Tibial nerve (tissue), 4 donors: ENCODE results near the gene STRIT1.

Experiments used
- EP300 ChIP-seq, 2 donors: sonication (generic); formaldehyde crosslinking; IDR thresholded peaks; one replicate each; pipeline ENCODE4 v1.6.1; 2017; ENCODE audit warnings: antibody characterized with exemption in 2 of 2, mild to moderate bottlenecking in 1 of 2
- POLR2A ChIP-seq, 2 donors: fragments of 450-650 bp; IDR thresholded peaks; one replicate each; pipeline ENCODE4 v1.6.1; 2017; ENCODE audit warnings: antibody characterized with exemption in 2 of 2, mild to moderate bottlenecking in 2 of 2, moderate library complexity in 2 of 2
- TF ChIP-seq, protein P1 (sequence below), 5 experiments: fragments of 200-600 bp in 3 of 5; fragments of 450-650 bp in 2 of 5; sonication (generic) in 3 of 5; IDR thresholded peaks; one replicate each; pipeline ENCODE4 v1.5.1; 2016 to 2019; ENCODE audit warnings: antibody characterized with exemption in 5 of 5, mild to moderate bottlenecking in 3 of 5, moderate library complexity in 2 of 5

DNA sequence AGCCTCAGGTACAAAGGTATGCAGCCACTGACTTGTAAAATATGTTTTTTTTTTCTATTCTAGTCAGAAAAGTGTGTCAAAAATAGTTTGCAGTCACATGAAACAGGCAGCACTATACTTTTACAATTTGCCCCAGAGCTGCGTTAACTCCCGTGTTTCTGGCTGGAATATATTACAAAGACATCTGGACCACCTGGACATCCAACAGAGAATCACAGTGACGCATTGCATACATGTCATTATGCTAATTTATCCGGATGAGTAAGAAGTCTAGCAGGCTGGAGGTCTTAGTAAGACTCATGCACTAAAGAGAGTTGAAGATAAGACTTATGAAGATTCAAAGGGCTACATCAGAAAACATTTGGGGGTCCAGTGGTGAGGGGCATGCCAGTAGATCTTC is 39.2 kb upstream of the STRIT1 start:
- TF ChIP-seq, protein P1, sequence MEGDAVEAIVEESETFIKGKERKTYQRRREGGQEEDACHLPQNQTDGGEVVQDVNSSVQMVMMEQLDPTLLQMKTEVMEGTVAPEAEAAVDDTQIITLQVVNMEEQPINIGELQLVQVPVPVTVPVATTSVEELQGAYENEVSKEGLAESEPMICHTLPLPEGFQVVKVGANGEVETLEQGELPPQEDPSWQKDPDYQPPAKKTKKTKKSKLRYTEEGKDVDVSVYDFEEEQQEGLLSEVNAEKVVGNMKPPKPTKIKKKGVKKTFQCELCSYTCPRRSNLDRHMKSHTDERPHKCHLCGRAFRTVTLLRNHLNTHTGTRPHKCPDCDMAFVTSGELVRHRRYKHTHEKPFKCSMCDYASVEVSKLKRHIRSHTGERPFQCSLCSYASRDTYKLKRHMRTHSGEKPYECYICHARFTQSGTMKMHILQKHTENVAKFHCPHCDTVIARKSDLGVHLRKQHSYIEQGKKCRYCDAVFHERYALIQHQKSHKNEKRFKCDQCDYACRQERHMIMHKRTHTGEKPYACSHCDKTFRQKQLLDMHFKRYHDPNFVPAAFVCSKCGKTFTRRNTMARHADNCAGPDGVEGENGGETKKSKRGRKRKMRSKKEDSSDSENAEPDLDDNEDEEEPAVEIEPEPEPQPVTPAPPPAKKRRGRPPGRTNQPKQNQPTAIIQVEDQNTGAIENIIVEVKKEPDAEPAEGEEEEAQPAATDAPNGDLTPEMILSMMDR (IDR thresholded peaks at IDR 0.05), result no peak
- no peak for TF ChIP-seq POLR2A (IDR thresholded peaks at IDR 0.05)
- TF ChIP-seq EP300 (IDR thresholded peaks at IDR 0.05), result no peak
